Right kidney (tissue), 1 donor: ENCODE results near the gene CNKSR3.

Experiments used
- DNase-seq: peaks from one replicate; pipeline ENCODE4 v3.0.0-alpha.2; 2016

Gene CNKSR3

DNA sequence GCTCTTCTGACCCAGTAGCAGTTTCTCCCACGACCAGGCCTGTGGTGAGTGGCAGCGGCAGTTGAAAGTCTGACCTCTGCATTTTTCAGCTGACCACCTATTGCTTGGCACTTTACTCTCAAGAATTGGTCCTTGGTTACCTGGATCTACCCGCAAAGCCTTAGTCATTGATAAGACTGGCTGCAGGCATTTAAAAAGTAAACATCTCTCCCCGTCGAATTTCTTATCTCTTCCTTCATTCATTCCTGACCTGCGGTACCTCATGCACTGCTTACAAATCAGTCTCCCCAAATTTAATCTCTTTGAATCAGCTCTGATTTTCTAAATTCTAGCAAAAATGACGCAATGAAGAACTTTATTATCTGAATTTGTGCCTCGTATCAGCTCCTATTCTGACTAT is 127.7 kb downstream of the CNKSR3 start:
- DNase-seq: no peak

DNA sequence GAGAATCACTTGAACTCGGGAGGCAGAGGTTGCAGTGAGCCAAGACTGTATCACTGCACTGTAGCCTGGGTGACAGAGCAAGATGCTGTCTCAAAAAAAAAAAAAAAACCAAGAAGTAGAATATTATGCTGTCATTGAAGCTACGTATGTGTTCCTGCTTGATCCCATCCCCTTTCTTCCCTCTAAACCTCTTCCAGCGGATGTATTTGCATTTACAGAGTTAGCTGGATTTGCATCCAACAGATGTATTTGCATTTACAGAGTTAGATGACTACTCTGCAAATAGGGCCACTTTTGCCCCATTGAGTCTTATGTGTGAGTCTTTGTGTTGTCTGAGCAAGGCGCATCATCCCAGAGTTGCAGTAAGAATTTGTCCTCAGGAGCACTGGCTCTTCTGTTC is 128.9 kb downstream of the CNKSR3 start:
- no peak for DNase-seq

DNA sequence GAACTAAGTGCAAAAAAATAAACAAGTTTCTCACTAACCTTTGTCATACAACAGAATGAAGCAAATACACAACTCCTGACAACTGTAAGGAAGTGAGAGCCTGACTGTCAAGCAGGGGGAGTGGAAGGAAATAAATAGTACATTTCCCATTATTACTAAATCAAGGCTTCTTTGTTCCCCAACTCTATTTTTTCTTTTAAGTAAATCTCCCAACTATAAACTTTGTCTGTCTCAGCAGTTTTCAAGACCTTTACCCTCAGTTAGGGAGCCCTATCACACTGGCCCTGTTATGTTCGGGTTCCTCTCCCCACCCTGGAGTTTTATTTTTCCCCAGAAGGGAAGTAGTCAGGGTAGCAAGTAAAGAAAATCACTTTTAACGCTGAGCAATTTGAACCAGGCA is 129.7 kb downstream of the CNKSR3 start:
- DNase-seq: no peak

DNA sequence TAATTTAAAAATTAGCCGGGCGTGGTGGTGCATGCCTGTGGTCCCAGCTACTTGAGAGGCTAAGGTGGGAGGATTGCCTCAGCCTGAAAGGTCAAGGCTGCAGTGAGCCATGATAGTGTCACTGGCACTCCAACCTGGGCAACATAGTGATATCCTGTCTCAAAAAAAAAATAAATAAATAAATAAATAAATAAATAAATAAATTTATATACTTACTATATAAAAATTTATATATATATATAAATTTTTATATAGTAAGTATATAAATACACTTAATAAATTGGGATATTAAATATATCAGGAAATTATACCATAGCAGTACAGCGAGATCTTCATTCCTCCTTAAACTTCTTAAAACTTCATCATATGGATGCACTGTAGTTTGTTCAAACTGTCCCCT is 130.9 kb downstream of the CNKSR3 start:
- no peak for DNase-seq

DNA sequence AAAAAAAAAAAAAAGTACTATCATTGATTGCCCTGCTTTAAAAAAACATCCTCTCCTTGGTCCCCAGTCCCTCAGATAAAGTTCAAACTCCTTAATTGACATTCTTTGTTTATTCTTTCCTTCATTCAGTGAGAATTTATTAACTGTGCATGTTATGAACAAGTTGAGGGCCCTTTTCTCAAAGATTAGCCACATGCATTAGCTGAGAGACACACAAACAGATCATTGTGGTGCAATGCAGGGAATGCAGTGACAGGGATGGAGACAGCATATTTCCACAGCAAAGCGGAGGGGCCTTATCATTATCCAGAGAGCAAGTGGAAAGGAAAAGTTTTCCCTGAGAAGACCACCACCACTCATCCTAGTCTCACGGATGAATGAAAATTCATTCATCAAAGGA is 132.0 kb downstream of the CNKSR3 start:
- DNase-seq: no peak

DNA sequence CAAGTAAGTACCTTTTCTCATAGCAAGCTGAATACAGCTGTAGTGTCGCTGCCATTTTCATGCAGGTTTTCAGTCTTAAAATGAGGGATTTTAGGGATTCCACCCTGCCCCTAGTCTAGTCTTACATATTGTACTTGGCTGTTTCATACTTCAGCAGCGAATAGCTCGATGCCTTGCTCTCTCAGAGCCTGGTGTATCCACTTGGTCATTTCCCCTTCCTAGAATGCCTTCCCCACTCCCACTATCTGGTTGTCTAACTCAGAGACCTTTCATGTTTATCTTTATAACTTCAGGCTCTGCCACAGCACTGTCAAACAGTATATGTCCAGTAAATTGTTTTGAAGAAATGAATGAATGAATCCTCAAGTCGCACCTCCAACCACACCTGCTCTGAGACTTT is 132.8 kb downstream of the CNKSR3 start:
- DNase-seq: no peak

DNA sequence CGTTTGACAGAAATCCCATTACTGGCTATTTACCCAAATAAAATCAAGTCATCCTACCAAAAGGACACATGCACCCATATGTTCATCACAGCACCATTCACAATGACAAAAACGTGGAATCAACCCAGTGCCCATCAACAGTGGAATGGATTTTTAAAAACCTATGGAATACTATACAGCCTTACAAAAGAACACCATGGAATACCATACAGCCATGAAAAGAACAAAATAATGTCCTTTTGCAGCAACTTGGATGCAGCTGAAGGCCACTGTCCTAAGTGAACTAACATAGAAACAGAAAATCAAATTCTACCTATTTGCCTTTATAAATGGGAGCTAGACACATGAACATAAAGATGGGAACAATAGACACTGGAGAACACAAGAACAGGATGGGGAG is 136.5 kb downstream of the CNKSR3 start:
- DNase-seq: no peak

DNA sequence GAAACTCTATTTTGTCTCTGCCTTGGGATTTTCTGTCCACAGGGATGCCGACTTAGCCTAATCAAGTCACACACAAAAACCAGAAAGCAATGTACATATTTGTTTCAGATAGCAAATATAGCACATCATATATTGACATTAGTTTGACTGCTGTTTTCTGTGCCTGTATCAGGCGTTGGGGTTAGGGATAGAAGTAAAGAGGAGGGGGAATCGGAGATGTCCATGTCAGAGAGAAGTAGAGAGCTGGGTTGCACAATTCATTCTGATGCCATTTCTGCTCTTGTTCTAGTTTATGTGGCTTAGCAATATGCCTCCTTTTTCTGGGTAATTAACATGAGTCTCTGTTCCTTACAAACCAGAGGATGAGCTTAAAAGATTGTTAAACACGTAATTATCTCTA is 139.2 kb downstream of the CNKSR3 start:
- DNase-seq: no peak

DNA sequence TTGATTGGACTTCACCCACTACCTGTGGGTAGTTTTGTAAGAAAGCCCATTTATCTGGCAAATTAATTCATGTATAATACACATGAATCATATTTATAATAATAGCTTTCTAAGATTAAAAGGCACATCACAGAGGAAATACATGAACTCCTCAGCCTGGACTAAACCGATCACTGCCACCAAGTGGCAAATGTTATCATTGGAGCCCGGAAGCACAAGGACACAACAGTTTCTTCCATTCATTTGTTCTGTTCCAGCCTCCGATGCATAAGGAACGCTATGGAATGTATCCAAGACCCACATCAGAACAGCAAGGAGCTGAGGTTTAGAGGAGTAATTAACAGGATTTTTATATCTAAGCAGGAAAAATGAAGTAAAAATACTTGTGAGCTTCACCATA is 139.9 kb downstream of the CNKSR3 start:
- DNase-seq: no peak

DNA sequence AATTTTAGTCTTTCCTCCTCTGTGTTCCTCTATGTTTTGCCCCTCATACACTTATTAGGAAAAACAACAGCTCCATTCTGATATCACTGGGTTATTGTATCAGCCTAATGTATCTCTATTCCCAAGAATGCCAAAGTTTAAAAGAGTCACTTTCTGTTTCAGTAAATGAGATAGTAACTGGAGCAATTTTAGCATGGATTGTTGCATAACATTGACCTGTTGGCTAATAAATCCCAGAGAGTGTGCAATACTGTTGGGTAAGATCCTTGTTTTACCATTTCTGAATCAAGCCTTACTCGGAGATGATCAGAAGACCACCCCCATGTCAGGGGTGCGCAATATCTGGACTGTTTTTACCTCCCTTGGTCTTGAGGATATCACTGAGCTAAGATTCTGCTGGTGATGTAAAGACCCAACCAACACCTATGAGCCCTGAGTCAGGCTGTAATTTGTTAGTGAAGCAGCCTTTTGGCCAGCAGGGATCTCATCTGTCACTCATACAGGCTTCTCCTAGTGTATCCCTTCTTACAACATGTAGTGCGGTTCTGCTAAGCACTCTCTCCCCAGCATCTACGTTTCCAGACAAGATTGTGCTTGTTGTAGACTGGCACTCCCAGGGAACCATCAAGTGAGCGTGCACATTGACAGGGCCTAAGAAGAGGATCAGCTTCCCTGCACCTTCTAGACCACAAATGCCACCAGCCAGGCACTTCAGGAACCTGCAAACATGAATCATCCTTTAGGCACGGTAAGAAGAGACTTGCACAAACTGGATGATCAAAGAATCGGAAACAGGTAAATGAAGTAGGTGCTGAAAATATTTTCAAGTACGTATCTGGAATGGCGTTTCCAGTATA is 142.4 kb downstream of the CNKSR3 start:
- DNase-seq: no peak

DNA sequence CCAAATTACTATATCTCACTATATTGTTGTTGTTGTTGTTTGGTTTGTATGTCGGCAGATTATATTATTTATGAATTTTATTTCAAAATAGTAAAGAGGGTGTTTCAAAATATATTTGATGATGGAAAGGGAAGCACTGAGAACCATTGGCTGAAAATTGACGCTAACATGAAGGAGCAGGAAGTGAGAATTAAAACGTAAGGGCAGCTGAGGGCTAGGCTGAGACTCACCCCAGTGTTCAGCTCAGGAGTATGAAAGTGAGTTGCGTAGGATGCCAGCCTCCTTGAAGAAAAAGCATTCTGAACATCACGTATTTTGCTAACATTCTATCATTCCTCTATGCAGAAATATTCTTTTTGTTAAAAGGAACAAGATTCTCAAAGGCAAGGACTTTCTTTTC is 143.1 kb downstream of the CNKSR3 start:
- no peak for DNase-seq

DNA sequence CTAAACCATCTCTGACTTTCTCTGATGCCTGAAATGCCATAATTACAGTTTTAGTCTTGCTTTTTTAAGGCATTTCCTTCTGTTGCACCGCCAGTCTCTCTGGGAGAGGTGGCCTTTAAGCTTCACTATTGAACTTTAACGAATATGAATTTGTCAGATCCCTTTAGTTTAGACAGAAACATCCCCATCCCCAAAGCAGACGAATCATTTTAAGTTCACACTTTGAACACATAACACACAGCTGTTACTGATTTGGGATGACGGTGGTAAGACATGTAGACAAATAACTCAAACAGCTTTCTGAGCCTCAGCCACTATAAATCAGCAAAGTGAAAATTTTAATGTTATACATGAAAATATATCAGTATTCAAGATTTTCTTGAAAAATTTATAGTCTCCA is 146.7 kb downstream of the CNKSR3 start:
- no peak for DNase-seq

DNA sequence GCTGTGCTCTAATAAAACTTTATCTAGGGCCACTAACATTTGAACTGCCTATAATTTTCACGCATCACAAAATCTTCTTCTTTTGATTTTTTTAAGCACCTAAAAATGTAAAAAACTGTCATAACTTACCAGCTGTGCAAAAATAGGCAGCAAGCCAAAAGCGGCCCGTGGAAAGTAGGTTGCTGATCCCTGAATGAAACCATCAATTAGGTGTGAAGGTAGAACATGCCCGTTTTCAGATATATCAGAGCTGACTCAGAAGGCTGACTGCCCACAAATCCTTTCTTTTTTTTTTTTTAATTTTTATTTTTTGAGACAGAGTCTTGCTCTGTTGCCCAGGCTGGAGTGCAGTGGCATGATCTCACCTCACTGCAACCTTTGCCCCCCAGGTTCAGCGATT is 149.0 kb downstream of the CNKSR3 start:
- no peak for DNase-seq

DNA sequence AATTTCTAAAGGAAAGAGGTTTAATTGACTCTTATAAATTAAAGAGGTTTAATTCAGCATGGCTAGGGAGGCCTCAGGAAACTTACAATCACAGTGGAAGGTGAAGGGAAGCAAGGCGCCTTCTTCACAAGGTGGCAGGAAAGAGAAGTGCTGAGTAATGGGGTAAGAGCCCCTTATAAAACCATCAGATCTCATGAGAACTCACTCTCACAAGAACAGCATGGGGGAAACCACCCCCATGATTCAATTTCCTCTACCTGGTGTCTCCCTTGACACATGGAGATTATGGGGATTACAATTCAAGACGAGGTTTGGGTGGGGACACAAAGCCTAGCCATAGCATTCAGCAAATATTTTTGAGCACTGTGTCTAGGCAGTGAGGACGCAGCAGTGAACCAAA is 150.0 kb downstream of the CNKSR3 start:
- no peak for DNase-seq

DNA sequence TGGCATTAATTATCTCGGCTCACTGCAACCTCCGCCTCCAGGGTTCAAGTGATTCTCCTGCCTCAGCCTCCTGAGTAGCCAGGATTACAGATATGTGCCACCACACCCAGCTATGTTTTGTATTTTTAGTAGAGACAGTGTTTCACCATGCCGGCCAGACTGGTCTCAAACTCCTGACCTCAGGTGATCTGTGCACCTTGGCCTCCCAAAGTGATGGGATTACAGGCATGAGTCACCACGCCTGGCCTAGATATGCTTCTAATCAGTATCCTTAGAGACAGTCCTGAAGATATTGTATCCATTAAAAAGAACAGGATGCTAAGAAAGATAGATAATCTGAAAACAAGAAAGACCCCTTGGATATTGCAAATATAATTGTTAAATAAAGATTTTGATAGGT is 150.8 kb downstream of the CNKSR3 start:
- no peak for DNase-seq

DNA sequence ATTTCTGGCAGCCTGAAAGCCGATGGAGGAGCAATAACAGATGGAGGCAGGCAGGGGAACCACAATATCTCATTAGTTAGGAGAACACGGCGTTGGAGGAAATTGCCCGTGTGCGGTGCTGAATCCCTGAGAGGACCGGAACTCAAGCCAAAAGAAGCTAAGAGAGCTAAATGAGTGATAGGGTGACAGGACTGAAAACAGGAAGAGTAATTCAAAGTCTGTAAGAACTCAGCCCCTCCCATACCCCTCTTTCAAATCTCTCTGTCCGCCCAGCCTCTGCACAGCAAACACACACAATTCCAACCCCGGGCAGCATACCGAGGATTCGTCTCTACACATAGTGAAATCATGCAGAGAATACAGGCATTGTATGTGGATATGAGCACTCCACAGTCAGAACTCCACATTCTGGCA is 151.3 kb downstream of the CNKSR3 start:
- no peak for DNase-seq

DNA sequence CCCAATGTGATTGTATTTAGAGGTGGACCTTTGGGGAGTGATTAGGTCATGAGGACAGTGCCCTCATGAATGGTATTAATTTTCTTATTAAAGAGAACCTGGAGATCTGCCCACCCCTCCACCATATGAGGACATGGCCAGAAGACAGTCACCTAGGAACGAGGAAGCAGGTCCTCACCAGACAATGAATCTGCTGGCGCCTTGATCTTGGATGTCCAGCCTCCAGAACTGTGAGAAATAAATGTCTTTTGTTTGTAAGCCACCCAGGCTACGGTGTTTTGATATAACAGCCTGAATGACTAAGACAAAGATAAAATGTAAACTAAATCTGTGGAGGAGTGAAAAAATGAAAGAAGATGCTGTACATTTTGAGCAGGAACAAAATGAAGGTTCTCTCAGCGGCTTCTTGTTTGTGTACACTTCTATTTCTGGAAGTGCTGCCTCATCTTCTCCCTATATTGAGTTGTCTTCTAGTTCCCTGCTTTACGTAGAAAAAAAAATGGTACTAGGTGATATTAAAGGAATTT is 152.4 kb downstream of the CNKSR3 start:
- no peak for DNase-seq

DNA sequence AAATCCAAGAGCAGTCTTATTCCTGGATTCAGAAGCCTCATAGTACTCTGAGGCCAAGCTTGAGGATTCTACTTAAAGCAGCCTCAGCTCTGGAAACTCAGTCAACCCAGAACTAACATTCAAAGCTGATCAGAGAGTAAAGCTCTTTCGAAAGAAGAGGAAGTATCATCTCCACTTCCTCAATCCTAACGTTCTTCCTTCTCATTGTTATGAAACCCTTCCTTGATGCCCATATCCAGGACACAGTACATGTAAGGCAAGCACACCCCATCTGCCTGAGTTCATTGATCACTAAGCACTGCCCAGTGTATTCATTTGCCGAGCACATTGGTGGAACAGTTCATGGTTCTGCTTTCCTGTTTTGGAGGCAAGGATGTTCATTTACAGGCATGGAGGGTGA is 153.8 kb downstream of the CNKSR3 start, which contains the start of gene IPCEF1:
Gene IPCEF1, minus strand, starts transcription at position 114 of the 400 bp plus-strand sequence. CDS start 90,856 bp downstream, outside the sequence.
- no peak for DNase-seq

DNA sequence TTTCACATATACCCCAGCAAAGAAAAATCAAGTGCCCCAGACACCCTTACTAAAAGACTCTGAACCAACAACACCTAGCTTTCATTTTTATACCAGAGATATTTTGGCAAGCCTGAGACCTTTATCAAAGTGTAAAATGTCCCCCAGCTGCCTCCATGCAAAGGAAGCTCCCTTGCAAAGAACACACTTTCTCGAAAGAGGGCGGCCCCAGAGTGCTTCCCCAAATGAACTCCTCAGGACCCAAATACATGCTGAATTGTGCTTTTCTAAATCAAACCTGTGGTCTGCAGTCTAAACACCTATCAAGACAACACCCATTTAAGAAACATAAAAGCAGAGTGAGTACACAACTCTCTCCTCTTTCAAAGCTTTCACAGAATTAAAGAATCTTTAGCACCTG is 154.4 kb downstream of the CNKSR3 start:
- DNase-seq: no peak

DNA sequence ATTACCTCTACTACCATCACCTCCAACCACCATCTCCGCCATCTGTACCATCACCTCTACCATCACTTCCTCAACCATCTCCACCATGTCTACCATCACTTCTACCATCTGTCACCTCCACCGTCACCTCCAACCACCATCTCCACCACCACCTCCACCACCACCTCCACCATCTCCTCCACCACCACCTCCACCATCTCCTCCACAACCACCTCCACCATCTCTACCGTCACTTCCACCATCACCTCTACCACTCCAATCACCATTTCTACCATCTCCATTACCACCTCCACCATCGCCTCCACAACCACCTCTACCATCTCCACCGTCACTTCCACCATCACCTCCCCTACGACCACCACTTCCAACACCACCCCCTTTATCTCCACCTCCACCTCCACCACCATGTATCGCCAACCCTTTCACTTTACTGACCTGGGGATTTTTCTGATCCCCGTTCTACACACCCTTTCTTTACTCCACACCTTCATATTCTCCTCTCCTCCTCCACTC is 156.2 kb downstream of the CNKSR3 start:
- no peak for DNase-seq

DNA sequence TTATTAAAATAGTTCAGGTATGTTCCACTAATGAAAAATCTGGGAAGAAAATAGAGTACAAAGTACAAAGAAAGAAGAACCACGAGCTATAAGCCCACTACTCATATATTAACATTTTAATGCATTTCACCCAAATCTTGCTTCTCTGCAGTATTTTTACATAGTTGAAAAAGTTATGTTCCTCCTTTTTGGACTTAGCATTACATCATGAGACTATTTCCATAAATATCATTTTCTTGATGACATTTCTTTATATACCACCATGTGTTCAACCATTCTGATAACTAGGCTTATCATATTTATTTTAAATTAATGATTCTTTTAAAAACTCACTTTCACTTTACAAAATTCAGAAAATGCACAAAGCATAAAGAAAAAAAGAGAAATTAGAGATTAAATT is 156.9 kb downstream of the CNKSR3 start:
- no peak for DNase-seq

DNA sequence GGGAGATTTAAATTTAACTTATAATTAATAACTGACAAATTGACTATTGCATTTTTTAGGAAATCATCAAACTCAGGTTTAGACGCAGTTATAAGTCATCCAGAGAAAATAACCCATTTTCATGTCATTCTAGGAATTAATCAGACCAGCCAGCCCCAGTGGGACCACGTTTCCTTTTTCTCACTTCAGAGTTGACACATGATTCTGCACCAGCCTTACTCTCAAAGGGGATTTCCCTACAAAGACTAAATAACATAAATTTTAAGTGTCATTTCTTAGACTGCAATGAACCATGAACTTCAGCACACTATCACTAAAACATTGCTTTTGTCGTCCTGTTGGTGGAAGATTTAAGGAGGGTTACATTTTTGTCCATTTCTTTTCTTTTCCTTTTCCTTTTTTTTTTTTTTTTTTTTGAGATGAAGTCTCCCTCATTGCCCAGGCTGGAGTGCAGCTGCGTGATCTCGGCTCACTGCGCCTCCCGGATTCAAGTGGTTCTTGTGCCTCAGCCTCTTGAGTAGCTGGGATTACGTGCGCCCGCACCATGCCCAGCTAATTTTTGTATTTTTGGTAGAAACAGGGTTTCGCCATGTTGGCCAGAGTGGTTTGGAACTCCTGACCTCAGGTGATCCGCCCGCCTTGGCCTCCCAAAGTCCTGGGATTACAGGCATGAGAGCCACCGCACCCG is 157.4 kb downstream of the CNKSR3 start:
- DNase-seq: no peak

DNA sequence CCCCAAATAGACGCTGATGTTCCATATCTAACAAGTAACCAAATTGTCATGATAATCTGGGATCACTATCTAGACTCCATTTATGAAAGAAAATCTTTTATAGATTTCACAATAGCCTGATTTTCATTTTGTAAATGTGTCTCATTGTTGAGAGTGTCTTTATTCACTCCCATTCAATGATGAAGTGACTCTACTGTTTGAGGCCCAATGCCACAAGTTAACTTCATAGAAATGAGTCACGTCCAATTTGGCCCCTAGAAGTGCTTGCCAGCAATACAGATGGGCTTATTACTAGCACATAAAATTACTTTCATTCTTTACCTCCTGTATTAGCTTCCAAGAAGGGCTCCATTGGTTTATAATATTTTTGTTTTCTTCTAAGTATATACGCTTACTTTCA is 160.2 kb downstream of the CNKSR3 start:
- no peak for DNase-seq

DNA sequence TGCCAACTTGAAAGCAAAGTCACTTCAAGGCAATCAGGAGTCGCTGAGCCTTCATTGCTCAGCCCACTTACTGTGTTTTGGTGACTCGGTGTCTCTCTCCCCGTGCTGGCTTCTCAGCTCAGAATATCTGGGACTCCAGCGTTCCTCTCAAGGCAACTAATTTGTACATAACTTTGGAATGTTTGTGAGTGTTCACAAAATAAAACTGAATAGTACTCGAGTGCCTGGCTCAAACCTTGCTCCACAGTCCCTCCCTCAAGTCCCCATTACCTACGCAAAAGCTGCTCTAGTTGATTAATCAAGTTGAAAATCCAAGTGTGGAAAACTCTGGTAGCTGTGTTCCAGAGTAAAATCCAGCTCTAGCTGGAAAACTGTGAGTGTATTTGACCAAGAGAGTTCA is 162.5 kb downstream of the CNKSR3 start:
- peak; percentile 23 for DNase-seq
